ENCODE data around the gene ACBD6.

The ACBD6 gene

DNA sequence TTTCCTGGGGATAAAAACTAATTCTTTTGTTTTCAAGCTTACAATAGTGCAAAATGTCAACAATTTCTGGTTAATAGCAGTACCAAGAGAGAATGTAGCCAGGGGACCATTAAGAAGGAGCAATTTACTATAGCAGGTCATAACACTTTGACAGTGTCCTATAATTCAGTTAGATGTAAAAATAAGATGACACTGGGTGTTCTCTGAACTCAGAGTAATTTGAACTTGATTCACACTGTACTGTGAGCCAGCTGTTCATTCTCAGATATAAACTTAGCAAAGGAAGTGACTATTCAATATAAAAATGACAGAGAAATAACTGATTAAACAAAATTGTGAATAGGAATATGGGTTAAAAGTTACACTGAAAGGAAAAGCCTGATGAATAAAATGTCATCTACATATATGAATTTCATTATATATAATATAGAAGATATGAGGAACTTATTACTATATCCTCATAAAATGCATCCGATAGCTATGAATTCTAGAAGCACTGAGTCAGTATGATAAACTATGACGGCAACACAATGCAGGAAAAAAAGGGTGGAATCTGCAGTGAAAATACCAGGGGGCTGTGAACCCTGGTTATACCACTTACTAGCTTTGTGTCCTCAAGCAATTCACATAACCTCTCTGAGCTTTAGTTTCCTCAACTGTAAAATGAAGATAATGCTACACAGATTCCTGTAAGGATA is 135.9 kb downstream of the ACBD6 start:
- no peak for DNase-seq

GRCh38 chr1:180365039-180365438 is 137.3 kb downstream of the ACBD6 start:
- DNase-seq: no peak

GRCh38 chr1:180363246-180363995 is 139.0 kb downstream of the ACBD6 start:
- no peak for DNase-seq

DNA sequence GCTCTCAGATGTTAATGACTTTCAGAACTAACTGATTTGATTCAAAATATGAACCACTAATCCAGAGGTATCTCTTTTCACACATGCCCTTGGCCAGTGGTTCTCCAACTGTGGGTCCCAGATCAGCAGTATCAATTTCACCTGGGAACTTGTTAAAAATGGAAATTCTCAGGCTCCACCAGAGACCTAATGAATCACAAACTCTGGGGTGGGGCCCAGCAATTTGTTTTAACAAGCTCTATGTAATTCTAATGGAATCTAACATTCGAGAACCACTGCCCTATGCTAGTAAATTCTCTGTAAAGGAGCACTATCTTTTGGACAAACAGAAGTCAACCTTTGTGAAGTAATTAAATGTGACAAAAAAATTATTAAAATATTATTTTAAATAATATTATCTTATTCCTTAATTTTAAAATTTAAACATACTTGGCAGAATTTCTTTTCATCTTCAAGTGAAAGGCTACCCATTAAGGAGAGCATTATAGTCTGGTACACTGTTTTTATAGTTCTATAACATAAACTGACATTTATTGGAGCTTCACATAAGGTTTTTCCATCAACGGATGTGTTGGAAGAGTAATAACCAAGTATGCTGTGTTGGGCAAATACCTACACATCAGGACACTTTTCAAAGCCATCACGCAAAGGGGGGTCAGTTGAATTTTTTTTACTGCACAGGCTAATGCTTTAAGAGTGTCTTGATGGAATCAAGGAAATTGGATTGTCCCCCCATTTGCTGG is 141.9 kb downstream of the ACBD6 start:
- DNase-seq: no peak

GRCh38 chr1:180358649-180359048 is 143.7 kb downstream of the ACBD6 start:
- no peak for DNase-seq

DNA sequence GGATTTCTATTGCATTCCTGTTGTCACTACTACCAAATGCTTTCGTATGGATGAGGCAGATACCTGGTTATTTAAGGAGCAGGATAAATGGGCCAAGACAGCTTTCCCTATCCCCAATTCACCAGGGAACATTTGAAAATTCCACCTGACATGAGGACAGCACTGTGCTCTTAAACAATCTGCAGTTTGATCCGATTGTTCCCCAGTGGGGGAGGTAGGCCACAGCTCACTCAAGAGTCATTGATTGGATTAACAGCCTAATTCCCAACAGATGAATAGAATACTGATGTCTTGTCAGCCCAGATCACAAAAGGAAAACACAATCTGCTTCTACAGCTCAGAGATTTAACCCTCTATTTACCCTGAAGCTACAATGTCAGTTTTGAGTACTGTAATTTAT is 148.4 kb downstream of the ACBD6 start:
- DNase-seq: no peak

GRCh38 chr1:180352588-180352987 is 149.8 kb downstream of the ACBD6 start:
- no peak for DNase-seq

DNA sequence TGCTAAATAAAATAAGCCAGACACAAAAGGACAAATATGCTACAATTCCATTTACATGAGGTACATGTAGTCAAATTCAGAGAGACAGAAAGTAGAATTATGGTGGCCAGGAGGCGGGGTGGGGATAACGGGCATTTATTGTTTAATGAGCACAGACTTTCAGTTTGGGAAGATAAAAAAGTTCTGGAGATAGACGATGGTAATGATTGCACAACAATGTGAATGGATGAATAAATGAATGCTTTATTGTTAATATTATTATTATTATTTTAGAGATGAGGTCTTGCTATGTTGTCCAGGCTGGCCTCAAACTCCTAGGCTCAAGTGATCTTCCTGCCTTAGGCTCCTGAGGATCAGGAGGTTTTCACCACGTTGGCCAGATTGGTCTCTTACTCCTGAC is 150.4 kb downstream of the ACBD6 start:
- DNase-seq: no peak

DNA sequence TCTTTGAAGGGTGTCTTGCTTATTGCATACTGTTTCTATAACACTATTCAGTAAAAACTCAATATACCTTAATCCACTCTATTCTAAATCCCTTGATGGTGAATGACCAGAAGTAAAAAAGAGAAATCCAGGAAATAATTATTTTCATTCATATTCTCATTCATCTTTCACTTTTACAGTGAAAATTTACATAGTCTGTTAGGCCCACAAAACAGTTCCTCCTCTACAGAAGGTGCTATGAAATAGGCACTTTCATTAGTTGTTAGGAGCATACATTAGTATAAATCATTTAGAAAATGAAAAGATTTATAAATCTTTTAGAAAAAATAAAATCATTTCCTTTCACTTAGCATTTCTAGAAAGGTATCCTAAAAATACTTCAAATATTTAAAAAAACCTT is 157.2 kb downstream of the ACBD6 start:
- DNase-seq: no peak

DNA sequence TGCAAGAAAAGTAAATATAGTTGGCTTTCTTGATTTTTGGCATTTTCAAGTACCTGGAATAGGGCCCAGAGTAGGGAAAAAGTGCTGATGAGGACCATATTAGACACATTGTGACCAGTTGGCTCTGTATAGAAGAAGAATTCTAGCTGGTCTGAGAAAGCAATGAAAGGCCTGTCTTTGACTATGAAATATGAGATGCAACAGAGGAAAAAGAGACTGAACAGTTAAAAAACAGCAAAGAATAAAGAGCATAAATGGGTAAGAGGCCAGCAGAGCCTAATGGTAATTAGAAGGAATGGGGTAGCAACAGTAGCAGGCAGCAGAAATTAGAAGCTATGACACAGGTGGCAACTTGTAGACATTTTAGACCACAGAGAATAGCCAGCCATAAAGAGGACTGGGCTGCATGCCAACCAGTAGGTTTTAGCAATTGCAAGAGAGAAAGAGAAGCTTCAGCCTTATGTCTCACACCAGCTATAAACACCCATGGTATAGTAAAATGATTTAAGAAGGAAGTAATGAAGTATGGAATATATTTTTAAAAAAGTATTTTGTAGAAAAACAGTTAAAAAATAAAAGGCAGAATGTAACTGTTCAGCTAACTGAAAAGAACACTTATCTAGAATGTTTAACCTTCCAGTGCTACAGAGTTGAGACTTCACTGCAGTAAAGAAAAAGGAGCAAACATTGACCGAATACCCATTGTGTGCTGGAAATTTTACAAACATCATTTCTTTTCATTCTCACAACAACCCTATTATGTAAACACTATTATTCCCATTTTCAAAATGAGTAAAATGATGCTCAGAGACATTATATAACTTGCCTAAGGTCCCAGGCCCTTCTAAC is 158.2 kb downstream of the ACBD6 start:
- DNase-seq: no peak

DNA sequence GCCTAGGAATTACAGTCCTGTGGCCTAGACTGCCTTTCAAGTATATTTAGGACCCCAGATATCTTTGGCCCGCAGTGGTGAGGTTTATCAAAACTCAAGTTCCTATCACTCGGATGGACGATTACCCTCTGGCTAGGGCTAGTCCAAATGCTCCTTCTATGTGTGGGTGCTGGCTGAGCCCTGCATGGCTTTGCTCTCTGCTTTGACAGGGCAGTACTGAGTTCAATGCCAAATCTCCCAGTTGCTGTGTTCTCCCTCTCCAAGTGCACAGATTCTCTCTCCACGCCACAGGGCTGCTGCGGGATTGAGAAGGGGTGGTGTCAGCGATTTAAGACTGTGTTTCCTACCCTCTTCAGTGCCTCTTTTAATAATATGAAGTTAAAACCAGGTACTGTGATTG is 175.3 kb downstream of the ACBD6 start:
- no peak for DNase-seq

DNA sequence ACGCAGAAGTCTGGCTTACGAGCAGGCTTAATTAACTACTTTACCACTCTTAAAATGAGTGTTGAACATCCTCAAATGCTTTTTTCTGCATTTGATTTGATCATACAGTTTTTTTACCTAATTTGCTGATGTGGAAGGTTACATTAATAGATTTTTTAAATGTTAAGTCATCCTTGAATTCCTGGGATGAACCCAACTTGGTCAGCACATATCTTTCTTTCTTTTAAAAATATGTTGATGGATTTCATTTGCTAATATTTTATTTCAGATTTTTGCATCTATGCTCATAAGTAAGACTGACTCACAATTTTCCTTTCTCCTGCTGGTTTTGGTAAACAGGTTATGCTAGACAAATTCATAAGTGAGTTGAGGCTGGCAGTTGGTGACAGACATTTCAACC is 189.5 kb downstream of the ACBD6 start:
- no peak for DNase-seq

DNA sequence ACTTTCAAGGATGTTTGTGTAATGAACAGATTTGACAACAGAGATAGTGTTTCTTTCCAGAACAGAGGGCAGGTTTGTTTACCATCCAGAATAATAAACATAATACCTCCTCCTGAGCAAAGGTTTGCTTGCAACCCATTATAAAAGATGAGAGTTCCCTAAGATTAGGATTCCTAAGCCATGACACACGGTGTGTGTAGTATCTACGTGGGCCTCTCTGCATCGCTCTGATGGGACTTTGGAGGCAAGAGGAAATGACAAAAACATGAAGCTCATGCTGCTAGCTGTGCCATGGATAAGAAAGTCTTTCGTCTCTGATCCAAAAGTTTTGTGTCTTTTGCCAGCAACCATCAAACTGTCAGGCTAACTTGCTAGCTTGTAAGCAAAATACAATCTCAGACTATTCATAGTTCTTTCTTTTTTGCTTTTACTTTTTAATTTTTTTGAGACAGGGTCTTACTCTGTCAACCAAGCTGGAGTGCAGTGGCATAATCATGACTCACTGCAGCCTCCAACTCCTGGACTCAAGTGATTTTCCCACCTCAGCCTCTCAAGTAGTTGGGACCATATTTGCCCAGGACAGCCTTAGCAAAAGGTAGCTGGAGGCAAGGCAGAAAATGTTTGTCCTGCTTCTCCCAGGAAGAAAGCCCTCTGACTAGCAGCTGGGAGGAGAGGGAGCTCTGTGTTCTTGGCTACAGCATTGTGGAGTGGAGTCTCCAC is 191.2 kb downstream of the ACBD6 start:
- no peak for DNase-seq

DNA sequence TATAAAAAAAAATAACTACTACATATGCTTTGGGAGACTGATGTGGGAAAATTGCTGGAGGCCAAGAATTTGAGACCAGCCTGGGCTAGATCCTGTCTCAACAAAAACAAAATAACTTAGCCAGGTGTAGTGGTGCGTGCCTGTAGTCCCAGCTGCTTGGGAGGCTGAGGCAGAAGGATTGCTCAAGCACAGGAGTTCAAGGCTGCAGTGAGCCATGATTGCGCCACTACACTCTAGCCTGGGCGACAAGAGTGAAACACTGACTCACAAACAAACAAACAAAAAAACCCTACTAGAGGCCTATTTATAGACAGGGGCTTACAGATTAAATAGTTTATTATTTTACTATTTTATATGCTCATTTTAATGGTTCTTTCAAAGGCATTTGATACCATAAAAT is 192.3 kb downstream of the ACBD6 start:
- no peak for DNase-seq

GRCh38 chr1:180309338-180309737 is 193.0 kb downstream of the ACBD6 start:
- no peak for DNase-seq

GRCh38 chr1:180301135-180301742 is 201.1 kb downstream of the ACBD6 start:
- DNase-seq: no peak

DNA sequence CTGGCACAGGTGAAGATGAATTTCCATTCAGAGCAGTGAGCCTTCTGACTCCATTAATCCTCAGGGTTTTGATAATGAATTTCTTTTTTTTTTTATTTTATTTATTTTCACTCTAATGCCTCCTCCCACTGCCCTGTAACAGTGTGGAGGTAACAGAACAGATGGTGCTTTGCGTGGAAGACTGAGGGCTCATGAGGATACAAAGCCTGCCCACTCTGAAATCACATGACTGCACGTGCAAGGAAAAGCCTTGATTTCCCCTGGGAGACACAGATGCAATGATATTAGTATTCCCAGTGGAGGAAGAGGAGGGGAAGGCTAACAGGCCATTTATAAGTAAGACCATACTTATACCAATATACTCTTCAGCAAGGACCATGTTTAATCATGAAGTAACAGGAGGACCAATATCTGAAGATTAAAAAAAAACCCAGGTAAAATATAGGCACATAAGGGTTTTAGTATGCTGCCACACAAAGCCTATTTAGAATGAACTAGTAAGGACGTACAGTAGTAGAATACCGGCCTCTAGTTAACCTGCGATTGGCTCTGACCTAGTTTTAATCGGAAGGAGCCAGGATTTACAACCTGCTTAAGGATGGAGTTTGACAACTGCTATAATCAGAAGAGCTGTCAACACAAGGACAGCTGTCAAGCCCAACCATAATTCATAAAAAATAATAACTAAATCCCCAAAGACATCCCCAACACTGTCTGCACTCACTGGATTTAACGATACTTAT is 202.7 kb downstream of the ACBD6 start:
- no peak for DNase-seq

DNA sequence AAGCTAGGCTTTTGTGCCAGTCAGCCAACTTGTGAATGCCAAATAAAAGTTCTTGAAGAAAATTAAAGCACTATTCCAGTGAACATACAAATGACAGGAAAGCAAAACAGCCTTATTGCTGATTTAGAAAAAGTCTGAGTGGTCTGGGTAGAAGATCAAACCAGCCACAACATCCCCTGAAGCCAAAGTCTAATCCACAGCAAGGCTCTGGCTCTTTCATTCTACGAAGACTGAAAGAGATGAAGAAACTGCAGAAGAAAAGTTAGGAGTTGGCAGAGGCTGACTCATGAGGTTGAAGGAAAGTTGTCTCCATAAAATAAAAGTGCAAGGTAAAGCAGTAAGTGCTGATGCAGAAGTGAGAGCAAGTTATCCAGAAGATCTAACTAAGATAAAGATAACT is 206.4 kb downstream of the ACBD6 start:
- no peak for DNase-seq

DNA sequence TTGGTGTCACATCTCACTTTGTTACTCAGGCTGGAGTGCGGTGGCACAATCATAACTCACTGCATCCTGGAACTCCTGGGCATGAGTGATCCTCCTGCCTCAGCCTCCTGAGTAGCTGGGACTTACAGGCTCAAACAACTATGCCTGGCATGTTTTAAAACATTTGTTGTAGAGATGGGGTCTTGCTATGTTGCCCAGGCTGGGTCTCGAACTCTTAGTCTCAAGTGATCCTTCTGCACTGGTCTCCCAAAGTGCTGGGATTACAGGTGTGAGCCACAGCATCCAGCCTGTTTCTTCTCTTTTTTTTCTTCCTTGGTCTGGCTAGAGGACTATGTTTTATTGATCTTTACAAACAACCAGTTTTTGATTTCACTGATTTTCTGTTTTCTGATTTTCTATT is 207.7 kb downstream of the ACBD6 start:
- DNase-seq: no peak

- DNase-seq: no peak
Measured at GRCh38 chr1:180291004-180291403, 211.4 kb downstream of the ACBD6 start.

All from CD4-positive, alpha-beta T cell treated with Interleukin-12 subunit alpha and Interleukin-12 subunit beta, for 1 hour (primary cell).